DOHH2 (cell line): ENCODE data around the gene SHROOM3.

Experiments
- H3F3A ChIP-seq: fragments of 200-600 bp; sonication (generic), shearing (Covaris generic); 2 replicates; pipeline ENCODE4 v1.6.0; 2016; ENCODE audit warnings: antibody characterized with exemption, mild to moderate bottlenecking; ENCODE audit not compliant: control insufficient read depth, insufficient read depth
- H3K27ac ChIP-seq: fragments of 200-600 bp; sonication (generic); 2 replicates; pipeline ENCODE4 v1.5.1; 2014; ENCODE audit warnings: low read depth, mild to moderate bottlenecking, low read length, moderate library complexity
- H3K27me3 ChIP-seq: fragments of 200-600 bp; sonication (generic); 2 replicates; pipeline ENCODE4 v1.6.1; 2014; ENCODE audit warnings: mild to moderate bottlenecking, low read length, mixed read lengths; ENCODE audit not compliant: control insufficient read depth
- H3K36me3 ChIP-seq: fragments of 200-600 bp; sonication (generic); 2 replicates; pipeline ENCODE4 v1.6.1; 2014; ENCODE audit warnings: mild to moderate bottlenecking, low read length, moderate library complexity, mixed read lengths; ENCODE audit not compliant: control insufficient read depth
- H3K4me1 ChIP-seq: fragments of 200-600 bp; sonication (generic); 2 replicates; pipeline ENCODE4 v1.6.1; 2014; ENCODE audit warnings: mild to moderate bottlenecking, low read length, mixed read lengths; ENCODE audit not compliant: control insufficient read depth
- H3K4me2 ChIP-seq: fragments of 200-600 bp; sonication (generic); 2 replicates; pipeline ENCODE4 v1.6.0; 2014; ENCODE audit warnings: mild to moderate bottlenecking, low read length, moderate library complexity
- H3K4me3 ChIP-seq: fragments of 200-600 bp; sonication (generic); 2 replicates; pipeline ENCODE4 v1.5.1; 2014; ENCODE audit warnings: mild to moderate bottlenecking, low read length, mixed read lengths
- H3K79me2 ChIP-seq: fragments of 200-600 bp; sonication (generic); 2 replicates; pipeline ENCODE4 v1.6.1; 2014; ENCODE audit warnings: mild to moderate bottlenecking, low read length, mixed read lengths; ENCODE audit not compliant: control insufficient read depth
- H3K9me2 ChIP-seq: fragments of 200-600 bp; sonication (generic); replicated peaks from 2 replicates; pipeline ENCODE4 v1.6.1; 2014; ENCODE audit warnings: mild to moderate bottlenecking, low read length, mixed read lengths; ENCODE audit not compliant: control insufficient read depth
- H3K9me3 ChIP-seq: fragments of 200-600 bp; sonication (generic); 2 replicates; pipeline ENCODE4 v1.6.1; 2014; ENCODE audit warnings: antibody characterized with exemption, low read length, mixed read lengths; ENCODE audit not compliant: control insufficient read depth, insufficient read depth
- H4K20me1 ChIP-seq: fragments of 200-600 bp; sonication (generic); 2 replicates; pipeline ENCODE4 v1.6.0; 2014; ENCODE audit warnings: low read depth, mild to moderate bottlenecking, antibody characterized with exemption, low read length, moderate library complexity; ENCODE audit not compliant: control insufficient read depth, insufficient read depth
- EZH2phosphoT487 ChIP-seq: fragments of 200-600 bp; sonication (generic); IDR thresholded peaks from 2 replicates; pipeline ENCODE4 v1.6.1; 2017; ENCODE audit warnings: borderline replicate concordance, mild to moderate bottlenecking, antibody characterized with exemption, low read length, moderate library complexity, mixed read lengths
- TF ChIP-seq, protein P1 (sequence below): fragments of 200-600 bp; sonication (generic); IDR thresholded peaks from one replicate; pipeline ENCODE4 v1.5.1; 2014; ENCODE audit warnings: antibody characterized with exemption, mild to moderate bottlenecking, low read depth, low read length; ENCODE audit not compliant: poor library complexity, severe bottlenecking

The SHROOM3 gene

DNA sequence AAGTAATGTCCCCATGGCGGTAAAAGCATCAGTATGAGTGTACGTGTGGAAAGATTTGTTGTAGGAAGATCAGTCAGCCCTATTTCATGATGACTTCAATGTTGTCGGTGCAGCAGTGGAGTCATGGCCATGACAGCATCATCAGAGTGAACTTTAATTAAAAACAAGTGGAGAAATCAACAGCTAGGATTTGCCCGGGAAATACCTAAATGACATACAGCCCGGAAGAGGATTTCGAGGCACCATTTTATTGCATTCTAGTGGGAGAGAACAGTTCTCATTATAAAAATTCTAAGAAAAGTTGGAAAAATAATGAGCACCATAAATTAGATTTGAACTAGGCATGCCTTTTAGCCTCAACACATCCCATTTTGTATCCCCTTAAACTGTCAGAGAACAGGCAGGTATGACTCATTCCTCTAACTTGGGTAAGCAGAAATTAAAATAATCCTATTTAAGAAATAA is 170.1 kb downstream of the SHROOM3 start:
- no peak for TF ChIP-seq EZH2phosphoT487
- TF ChIP-seq, protein P1, sequence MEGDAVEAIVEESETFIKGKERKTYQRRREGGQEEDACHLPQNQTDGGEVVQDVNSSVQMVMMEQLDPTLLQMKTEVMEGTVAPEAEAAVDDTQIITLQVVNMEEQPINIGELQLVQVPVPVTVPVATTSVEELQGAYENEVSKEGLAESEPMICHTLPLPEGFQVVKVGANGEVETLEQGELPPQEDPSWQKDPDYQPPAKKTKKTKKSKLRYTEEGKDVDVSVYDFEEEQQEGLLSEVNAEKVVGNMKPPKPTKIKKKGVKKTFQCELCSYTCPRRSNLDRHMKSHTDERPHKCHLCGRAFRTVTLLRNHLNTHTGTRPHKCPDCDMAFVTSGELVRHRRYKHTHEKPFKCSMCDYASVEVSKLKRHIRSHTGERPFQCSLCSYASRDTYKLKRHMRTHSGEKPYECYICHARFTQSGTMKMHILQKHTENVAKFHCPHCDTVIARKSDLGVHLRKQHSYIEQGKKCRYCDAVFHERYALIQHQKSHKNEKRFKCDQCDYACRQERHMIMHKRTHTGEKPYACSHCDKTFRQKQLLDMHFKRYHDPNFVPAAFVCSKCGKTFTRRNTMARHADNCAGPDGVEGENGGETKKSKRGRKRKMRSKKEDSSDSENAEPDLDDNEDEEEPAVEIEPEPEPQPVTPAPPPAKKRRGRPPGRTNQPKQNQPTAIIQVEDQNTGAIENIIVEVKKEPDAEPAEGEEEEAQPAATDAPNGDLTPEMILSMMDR = no peak
- H3K4me2 ChIP-seq = no peak overlapping the region
- H3K27ac ChIP-seq = no peak overlapping the region
- no peak overlapping the region for H3K4me3 ChIP-seq
- no peaks in the 10 kb centered on the region for H3F3A ChIP-seq
- no peaks in the 10 kb centered on the region for H3K9me3 ChIP-seq
- H4K20me1 ChIP-seq = no peaks in the 10 kb centered on the region
- H3K4me1 ChIP-seq = no peaks in the 10 kb centered on the region
- no peaks in the 10 kb centered on the region for H3K36me3 ChIP-seq
- H3K9me2 ChIP-seq = no peaks in the 10 kb centered on the region
- no peaks in the 10 kb centered on the region for H3K79me2 ChIP-seq
- no peaks in the 10 kb centered on the region for H3K27me3 ChIP-seq

DNA sequence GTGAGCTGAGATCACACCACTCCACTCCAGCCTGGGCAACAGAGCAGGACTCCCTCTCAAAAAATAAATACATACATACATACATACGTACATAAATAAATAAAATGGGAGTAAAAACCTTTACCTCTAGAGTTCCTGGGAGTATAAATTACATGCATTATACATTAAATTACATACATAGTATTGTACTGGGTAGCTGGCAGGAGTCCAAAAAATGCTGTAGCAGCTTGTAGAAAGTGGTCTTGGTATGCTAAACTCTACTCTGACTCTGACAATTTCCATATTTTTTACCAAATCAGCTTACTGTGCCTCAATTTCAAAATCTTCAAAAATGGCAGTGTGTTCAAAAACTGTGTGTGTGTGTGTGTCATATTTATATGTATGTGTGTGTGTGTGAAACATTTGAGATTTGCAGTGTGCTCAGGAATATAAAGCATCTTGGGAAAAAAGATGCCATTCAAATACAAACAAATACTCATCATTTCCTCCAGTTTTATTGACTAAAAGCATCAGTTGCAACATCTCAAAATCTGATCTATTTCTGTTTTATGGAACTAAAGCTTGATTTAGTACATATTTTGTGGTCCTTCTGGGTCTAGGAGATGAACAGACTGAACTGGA is 171.7 kb downstream of the SHROOM3 start:
- H3K27me3 ChIP-seq = no peaks in the 10 kb centered on the region
- H3K4me1 ChIP-seq = no peaks in the 10 kb centered on the region
- no peaks in the 10 kb centered on the region for H3K79me2 ChIP-seq
- H3K27ac ChIP-seq = no peak overlapping the region
- H3F3A ChIP-seq = no peaks in the 10 kb centered on the region
- H3K9me3 ChIP-seq = no peaks in the 10 kb centered on the region
- TF ChIP-seq EZH2phosphoT487 = no peak
- TF ChIP-seq, protein P1 = no peak
- no peak overlapping the region for H3K4me3 ChIP-seq
- H3K36me3 ChIP-seq = no peaks in the 10 kb centered on the region
- no peaks in the 10 kb centered on the region for H4K20me1 ChIP-seq
- H3K9me2 ChIP-seq = no peaks in the 10 kb centered on the region
- H3K4me2 ChIP-seq = no peak overlapping the region

DNA sequence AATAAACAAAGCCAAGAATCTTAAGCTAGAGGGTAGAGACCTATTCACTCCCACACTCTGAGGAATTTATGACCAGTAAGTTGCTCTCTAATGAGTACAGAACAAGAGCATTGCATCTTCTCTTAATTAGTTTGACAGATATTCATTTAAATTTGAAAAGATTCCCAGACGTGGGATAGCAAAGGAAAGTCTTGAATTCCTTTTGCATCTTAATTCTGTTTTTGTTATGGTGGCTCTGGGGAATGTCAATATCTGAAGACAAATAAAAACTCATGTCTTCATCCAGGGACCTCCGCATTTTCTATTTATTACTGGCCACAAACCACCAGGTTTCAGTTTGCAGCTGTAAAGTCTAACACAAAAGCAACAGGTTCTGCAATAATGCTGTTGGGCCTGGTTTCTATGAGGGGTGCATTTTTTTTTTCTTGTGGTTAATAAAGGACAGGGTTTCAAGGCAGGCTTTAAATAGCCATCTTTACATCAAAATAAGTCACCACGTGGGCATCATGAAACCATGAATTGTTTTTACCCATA is 172.3 kb downstream of the SHROOM3 start:
- H4K20me1 ChIP-seq = no peaks in the 10 kb centered on the region
- no peak overlapping the region for H3K27ac ChIP-seq
- H3K36me3 ChIP-seq = no peaks in the 10 kb centered on the region
- no peaks in the 10 kb centered on the region for H3K4me1 ChIP-seq
- H3K4me3 ChIP-seq = no peak overlapping the region
- no peaks in the 10 kb centered on the region for H3K79me2 ChIP-seq
- no peaks in the 10 kb centered on the region for H3K9me3 ChIP-seq
- no peaks in the 10 kb centered on the region for H3K9me2 ChIP-seq
- H3K4me2 ChIP-seq = no peak overlapping the region
- no peaks in the 10 kb centered on the region for H3F3A ChIP-seq
- no peaks in the 10 kb centered on the region for H3K27me3 ChIP-seq
- no peak for TF ChIP-seq EZH2phosphoT487
- TF ChIP-seq, protein P1 = no peak
